H1 (cell line): Measurements from ENCODE around the gene PPAN. TPM values are rescaled to one million over a fixed set of nuclear protein-coding genes. Genes with fewer than 3 reads are reported as not detected.

ENCODE experiments used
- ATF2 ChIP-seq: IDR thresholded peaks from 2 replicates; pipeline ENCODE4 v1.6.1; 2012; ENCODE audit warnings: low read length, inconsistent platforms
- CBX5 ChIP-seq: fragments of 300-800, 300-1000 bp; sonication (generic); IDR thresholded peaks from 2 replicates; pipeline ENCODE4 v1.7.1; 2016; ENCODE audit warnings: antibody characterized with exemption, low read length, low read depth
- CHD1 ChIP-seq: IDR thresholded peaks from 2 replicates; pipeline ENCODE4 v1.6.1; 2012; ENCODE audit warnings: low read depth, low read length, improper control_type of control experiment
- CREB1 ChIP-seq: IDR thresholded peaks from 2 replicates; pipeline ENCODE4 v1.6.1; 2012; ENCODE audit warnings: inconsistent platforms
- CTCF ChIP-seq, 3 experiments: IDR thresholded peaks; 1 replicate in 2 of 3; 2 replicates in 1 of 3; pipeline versions ENCODE4 v1.5.1 to v1.6.1; 2011; ENCODE audit warnings: low read length in 3 of 3, mild to moderate bottlenecking in 3 of 3, inconsistent platforms in 2 of 3, low read depth in 1 of 3, moderate library complexity in 1 of 3; ENCODE audit not compliant: insufficient read depth in 1 of 3; ENCODE audit errors: control extremely low read depth in 1 of 3
- FOSL1 ChIP-seq: IDR thresholded peaks from 2 replicates; pipeline ENCODE4 v1.6.1; 2011; ENCODE audit warnings: mild to moderate bottlenecking, low read depth, low read length, moderate library complexity; ENCODE audit not compliant: insufficient read depth
- KDM1A ChIP-seq: fragments of 200-600, 300-600 bp; sonication (generic); IDR thresholded peaks from 2 replicates; pipeline ENCODE4 v1.7.1; 2016; ENCODE audit warnings: mild to moderate bottlenecking, low read length, borderline replicate concordance
- KDM4A ChIP-seq: IDR thresholded peaks from one replicate; pipeline ENCODE4 v1.7.1; 2012; ENCODE audit warnings: low read depth, mild to moderate bottlenecking, moderate library complexity, low read length, inconsistent platforms; ENCODE audit not compliant: severe bottlenecking
- RXRA ChIP-seq: IDR thresholded peaks from 2 replicates; pipeline ENCODE4 v1.6.1; 2011; ENCODE audit warnings: low read depth, mild to moderate bottlenecking, low read length, moderate library complexity; ENCODE audit not compliant: insufficient read depth
- SAP30 ChIP-seq: fragments of 300-600 bp; sonication (generic); IDR thresholded peaks from 2 replicates; pipeline ENCODE4 v1.7.1; 2012; ENCODE audit warnings: low read length, moderate library complexity, mild to moderate bottlenecking, inconsistent platforms; ENCODE audit not compliant: insufficient read depth, insufficient replicate concordance
- SIN3A ChIP-seq, 2 experiments: IDR thresholded peaks in 1 of 2; conservative IDR thresholded peaks in 1 of 2; 2 replicates each; pipeline ENCODE4 v1.6.1; 2011 to 2012; ENCODE audit warnings: low read length in 2 of 2, improper control_type of control experiment in 1 of 2, low read depth in 1 of 2, mild to moderate bottlenecking in 1 of 2
- SP1 ChIP-seq: IDR thresholded peaks from 2 replicates; pipeline ENCODE4 v1.6.1; 2011; ENCODE audit warnings: low read depth, low read length
- TCF12 ChIP-seq: IDR thresholded peaks from 2 replicates; pipeline ENCODE4 v1.6.1; 2011; ENCODE audit warnings: low read depth, mild to moderate bottlenecking, low read length
- YY1 ChIP-seq: IDR thresholded peaks from 2 replicates; pipeline ENCODE4 v1.6.1; 2011; ENCODE audit warnings: low read depth, mild to moderate bottlenecking, low read length
- ZNF274 ChIP-seq: IDR thresholded peaks from 2 replicates; pipeline ENCODE4 v1.7.0; 2012; ENCODE audit warnings: low read length, borderline replicate concordance; ENCODE audit errors: extremely low read depth
- polyA plus RNA-seq, 7 experiments: library from polyadenylated mRNA; depleted of rRNA in 3 of 7; stranded (reverse) in 5 of 7; unstranded in 2 of 7; fragments of >200 nt in 5 of 7; fragments of 200-250 nt in 2 of 7; gene quantifications; 1 replicate in 5 of 7; 2 replicates in 1 of 7; 4 replicates in 1 of 7; pipeline versions ENCODE4 v1.2.1 to v1.2.3, GENCODE V29; 2011 to 2013; ENCODE audit warnings: missing spikeins in 2 of 7, mixed read lengths in 2 of 7
- total RNA-seq: library from RNA; stranded (reverse); fragmentation: NEBNext Ultra II Directional; extraction: Animal tissue kit (Norgen Biotek cat#: 25700); gene quantifications from 2 replicates; pipeline ENCODE4 v1.2.1, GENCODE V29; 2021

Gene PPAN
- total and polyA plus RNA-seq, 2 of the 8 experiments (the other 6 are each of a cell fraction or from before 2014, with no cell fraction given) = 48.8 to 74.4 TPM

GRCh38 chr19:10095948-10096614 is 10.1 kb upstream of the PPAN start (continued):
- TF ChIP-seq KDM1A (no peak), ATF2 (no peak), ZNF274 (no peak), CBX5 (no peak), SAP30 (no peak), RXRA (no peak), CREB1 (no peak), SP1 (no peak), YY1 (no peak), KDM4A (peak; percentile 89), SIN3A (conservative IDR thresholded peaks at IDR 0.05 in 1 of 2, IDR thresholded peaks at IDR 0.05 in 1 of 2; ENCODE audit: low read depth in 1 of 2, low read length in 2 of 2) (peak in 1 of 2 experiments; percentile 71; a peak in 2 of 4 replicates), CHD1 (no peak), CTCF (IDR thresholded peaks at IDR 0.05; ENCODE audit: control extremely low read depth in 1 of 3, insufficient read depth in 1 of 3, low read depth in 1 of 3, low read length in 3 of 3) (0 out of 4 replicates have a peak, but pooled peaks of 1 of the 3 experiments have one; percentile 6), TCF12 (no peak), FOSL1 (no peak)
